ENCODE data around the gene LNP1.
"Not testable (repeated sequence)": the region's sequence is repeated elsewhere in the genome, so short reads cannot be mapped to it uniquely, and the experiment has no call there.

LNP1 gene

DNA sequence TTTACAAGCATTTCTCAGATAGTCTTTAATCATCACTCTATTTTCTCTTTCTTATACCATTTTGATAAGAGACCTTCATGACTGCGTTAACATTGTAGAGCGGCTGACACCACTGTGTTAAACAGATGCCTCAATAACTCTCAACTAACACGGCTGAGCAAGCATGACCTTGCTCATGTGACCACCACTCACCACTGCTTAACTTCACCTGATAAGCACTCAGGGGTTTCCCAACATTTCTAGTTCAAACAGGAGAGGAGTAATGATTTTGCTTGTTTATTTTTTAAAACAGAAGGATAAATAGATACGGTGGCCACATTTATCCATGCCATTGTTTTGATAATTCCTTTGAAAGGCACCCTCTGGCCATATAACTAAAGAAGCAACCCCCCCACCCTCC is 53.3 kb downstream of the LNP1 start:
- no peak for DNase-seq (ENCODE audit: low spot score in 2 of 2)
- H3K9me3 Mint-ChIP-seq = no peaks in the 10 kb centered on the region
- ATAC-seq (replicated peaks; ENCODE audit: extremely low read depth, poor library complexity, severe bottlenecking) = no peak
- no peak overlapping the region for H3K27ac Mint-ChIP-seq (ENCODE audit: low read depth)
- H3K4me1 Mint-ChIP-seq = no peaks in the 10 kb centered on the region
- no peak overlapping the region for H3K4me3 Mint-ChIP-seq
- no peaks in the 10 kb centered on the region for H3K27me3 Mint-ChIP-seq
- H3K36me3 Mint-ChIP-seq (ENCODE audit: insufficient read depth) = peaks cover 3% of the 10 kb centered on the region

DNA sequence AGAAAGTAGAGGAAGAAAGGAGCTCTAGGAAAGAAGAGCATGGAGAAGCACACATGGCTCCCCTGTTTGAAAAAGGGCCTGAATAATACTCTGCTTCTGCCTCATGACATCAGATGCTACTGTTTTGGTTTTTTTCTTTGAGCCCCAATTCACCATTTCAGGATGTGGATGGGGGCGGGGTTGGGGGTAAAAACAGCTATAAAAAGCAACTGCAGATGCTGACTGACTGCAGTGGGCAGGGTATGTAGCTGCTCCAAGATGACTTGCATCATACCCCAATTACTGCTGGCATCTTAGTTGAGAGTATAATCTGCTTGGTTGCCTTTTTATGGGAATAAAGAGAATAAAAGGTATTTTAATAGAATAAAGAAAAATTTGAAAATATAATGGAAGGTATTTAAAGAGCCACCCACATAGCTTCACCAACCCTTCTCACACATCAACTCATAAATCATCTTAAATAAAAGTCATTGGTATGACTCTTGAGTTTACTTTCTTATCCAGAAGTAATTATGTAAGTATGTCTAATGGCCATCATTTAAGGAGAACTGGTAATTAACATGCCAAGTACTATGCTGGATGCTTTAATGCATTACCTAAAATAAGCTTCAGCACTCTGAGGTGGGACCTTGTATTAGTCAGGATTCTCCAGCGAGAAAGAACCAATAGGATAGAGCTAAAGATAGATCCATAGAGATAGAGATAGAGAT is 54.7 kb downstream of the LNP1 start:
- H3K4me3 Mint-ChIP-seq = no peak overlapping the region
- no peaks in the 10 kb centered on the region for H3K4me1 Mint-ChIP-seq
- DNase-seq (ENCODE audit: low spot score in 2 of 2) = no peak
- H3K27me3 Mint-ChIP-seq = no peaks in the 10 kb centered on the region
- H3K36me3 Mint-ChIP-seq (ENCODE audit: insufficient read depth) = peaks cover 3% of the 10 kb centered on the region
- no peak for ATAC-seq (replicated peaks; ENCODE audit: extremely low read depth, poor library complexity, severe bottlenecking)
- no peak overlapping the region for H3K27ac Mint-ChIP-seq (ENCODE audit: low read depth)
- no peaks in the 10 kb centered on the region for H3K9me3 Mint-ChIP-seq

DNA sequence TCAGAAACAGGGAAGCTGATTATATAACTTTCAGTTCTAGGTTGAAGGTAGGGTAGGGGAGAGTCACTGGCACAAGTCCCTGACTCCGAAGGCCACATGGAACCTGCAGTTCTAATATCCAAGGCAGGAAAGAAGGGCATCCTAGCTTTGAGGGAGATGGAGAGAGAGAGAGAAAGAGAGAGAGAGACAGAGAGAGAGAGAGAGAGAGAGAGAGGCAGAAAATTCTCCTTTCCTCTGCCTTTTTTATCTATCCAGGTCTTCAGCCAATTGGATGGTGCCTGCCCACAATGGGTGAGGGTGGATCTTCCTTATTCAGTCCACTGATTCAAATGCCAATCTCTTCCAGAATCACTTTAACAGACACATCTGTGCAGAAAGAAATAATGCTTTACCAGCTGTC is 55.4 kb downstream of the LNP1 start:
- Mint-ChIP-seq H3K36me3 (ENCODE audit: insufficient read depth) (peaks cover 3% of the 10 kb centered on the region), H3K27ac (ENCODE audit: low read depth) (no peak overlapping the region), H3K4me3 (no peak overlapping the region), H3K27me3 (no peaks in the 10 kb centered on the region), H3K4me1 (no peaks in the 10 kb centered on the region), H3K9me3 (no peaks in the 10 kb centered on the region)
- DNase-seq (ENCODE audit: low spot score in 2 of 2) (no peak), ATAC-seq (replicated peaks; ENCODE audit: extremely low read depth, poor library complexity, severe bottlenecking) (no peak)

DNA sequence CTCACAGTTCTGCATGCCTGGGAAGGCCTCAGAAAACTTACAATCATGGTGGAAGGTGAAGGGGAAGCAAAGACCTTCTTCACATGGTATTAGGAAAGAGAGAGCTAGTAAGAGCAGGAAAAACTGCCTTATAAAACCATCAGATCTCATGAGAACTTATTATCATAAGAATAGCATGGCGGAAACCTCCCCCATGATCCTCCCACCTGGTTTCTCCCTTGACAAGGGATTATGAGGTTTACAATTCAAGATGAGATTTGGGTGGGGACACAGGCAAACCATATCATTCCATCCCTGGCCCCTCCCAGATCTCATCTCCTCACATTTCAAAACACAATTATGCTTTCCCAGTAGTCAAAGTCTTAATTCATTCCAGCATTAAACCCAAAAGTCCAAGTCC is 56.5 kb downstream of the LNP1 start:
- DNase-seq (ENCODE audit: low spot score in 2 of 2) (no peak), ATAC-seq (replicated peaks; ENCODE audit: extremely low read depth, poor library complexity, severe bottlenecking) (no peak)
- Mint-ChIP-seq H3K27me3 (no peaks in the 10 kb centered on the region), H3K27ac (ENCODE audit: low read depth) (no peak overlapping the region), H3K4me3 (no peak overlapping the region), H3K36me3 (ENCODE audit: insufficient read depth) (peaks cover 3% of the 10 kb centered on the region), H3K4me1 (no peaks in the 10 kb centered on the region), H3K9me3 (no peaks in the 10 kb centered on the region)

DNA sequence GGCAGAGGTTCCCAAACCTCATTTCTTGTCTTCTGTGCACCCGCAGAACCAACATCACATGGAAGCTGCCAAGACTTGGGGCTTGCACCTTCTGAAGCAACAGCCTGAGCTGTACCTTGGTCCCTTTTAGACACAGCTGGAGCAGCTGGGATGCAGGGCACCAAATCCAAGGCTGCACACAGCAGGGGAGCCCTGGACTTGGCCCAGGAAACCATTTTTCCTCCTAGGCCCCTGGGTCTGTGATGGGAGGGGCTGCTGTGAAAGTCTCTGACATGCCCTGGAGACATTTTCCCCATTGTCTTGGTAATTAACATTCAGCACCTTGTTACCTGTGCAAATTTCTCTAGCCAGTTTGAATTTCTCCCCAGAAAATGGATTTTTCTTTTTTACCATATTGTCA is 57.5 kb downstream of the LNP1 start:
- Mint-ChIP-seq H3K4me3 (no peak overlapping the region), H3K4me1 (no peaks in the 10 kb centered on the region)
- ATAC-seq (replicated peaks; ENCODE audit: extremely low read depth, poor library complexity, severe bottlenecking) = no peak

DNA sequence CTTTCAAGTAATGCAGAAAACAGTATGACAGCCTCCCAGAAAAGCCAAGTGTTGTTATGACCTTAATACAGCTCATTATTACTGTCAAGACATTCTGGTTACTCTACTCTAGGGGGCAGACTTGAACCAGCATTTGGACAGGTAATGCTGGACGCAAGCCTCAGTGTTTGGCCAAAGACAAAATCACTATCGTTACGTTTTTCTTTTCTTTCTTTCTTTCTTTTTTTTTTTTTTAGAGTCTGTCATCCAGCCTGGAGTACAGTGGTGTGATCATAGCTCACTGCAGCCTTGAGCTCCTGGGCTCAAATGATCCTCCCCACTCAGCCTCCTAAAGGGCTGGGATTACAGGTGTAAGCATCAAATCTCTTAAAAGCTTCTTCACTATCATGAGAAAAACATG is 61.7 kb downstream of the LNP1 start:
- Mint-ChIP-seq H3K27ac (ENCODE audit: low read depth) (no peak overlapping the region), H3K9me3 (no peaks in the 10 kb centered on the region), H3K27me3 (no peaks in the 10 kb centered on the region), H3K4me1 (peaks cover 12% of the 10 kb centered on the region), H3K36me3 (ENCODE audit: insufficient read depth) (no peaks in the 10 kb centered on the region), H3K4me3 (no peak overlapping the region)
- no peak for DNase-seq (ENCODE audit: low spot score in 2 of 2)
- peak; percentile 10 for ATAC-seq (replicated peaks; ENCODE audit: extremely low read depth, poor library complexity, severe bottlenecking)

More for the DNA sequence above, 57.5 kb downstream of the LNP1 start:
- Mint-ChIP-seq H3K9me3 (no peaks in the 10 kb centered on the region), H3K36me3 (ENCODE audit: insufficient read depth) (peaks cover 3% of the 10 kb centered on the region), H3K27ac (ENCODE audit: low read depth) (no peak overlapping the region), H3K27me3 (no peaks in the 10 kb centered on the region)
- no peak for DNase-seq (ENCODE audit: low spot score in 2 of 2)

DNA sequence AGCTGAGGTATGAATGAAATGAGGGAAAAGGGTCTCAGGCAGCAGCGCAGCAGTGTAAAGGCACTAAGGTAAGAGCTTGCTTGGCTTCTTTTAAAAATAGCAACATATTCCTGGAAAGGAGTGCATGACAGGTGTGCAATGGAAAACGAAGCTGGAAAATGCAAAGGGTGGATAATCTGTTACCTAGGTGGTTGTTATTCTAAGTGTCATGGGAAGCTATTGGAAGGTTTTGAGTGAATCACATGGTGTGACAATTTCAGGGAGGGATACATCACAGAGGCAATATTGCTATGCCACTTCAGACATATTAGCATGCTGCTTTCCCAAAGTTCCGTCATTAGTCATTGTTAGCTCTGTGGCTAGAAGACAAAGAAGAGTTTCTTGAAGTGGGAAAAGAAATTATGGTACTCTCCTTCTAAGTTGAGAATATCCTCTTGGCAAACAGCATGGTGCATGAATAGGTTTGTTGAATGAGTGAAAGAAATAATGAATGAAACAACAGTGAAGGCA is 62.4 kb downstream of the LNP1 start:
- Mint-ChIP-seq H3K4me3 (no peak overlapping the region), H3K4me1 (peaks cover 12% of the 10 kb centered on the region), H3K27ac (ENCODE audit: low read depth) (no peak overlapping the region), H3K9me3 (no peaks in the 10 kb centered on the region), H3K36me3 (ENCODE audit: insufficient read depth) (no peaks in the 10 kb centered on the region), H3K27me3 (no peaks in the 10 kb centered on the region)
- DNase-seq (ENCODE audit: low spot score in 2 of 2) (no peak), ATAC-seq (replicated peaks; ENCODE audit: extremely low read depth, poor library complexity, severe bottlenecking) (no peak)

DNA sequence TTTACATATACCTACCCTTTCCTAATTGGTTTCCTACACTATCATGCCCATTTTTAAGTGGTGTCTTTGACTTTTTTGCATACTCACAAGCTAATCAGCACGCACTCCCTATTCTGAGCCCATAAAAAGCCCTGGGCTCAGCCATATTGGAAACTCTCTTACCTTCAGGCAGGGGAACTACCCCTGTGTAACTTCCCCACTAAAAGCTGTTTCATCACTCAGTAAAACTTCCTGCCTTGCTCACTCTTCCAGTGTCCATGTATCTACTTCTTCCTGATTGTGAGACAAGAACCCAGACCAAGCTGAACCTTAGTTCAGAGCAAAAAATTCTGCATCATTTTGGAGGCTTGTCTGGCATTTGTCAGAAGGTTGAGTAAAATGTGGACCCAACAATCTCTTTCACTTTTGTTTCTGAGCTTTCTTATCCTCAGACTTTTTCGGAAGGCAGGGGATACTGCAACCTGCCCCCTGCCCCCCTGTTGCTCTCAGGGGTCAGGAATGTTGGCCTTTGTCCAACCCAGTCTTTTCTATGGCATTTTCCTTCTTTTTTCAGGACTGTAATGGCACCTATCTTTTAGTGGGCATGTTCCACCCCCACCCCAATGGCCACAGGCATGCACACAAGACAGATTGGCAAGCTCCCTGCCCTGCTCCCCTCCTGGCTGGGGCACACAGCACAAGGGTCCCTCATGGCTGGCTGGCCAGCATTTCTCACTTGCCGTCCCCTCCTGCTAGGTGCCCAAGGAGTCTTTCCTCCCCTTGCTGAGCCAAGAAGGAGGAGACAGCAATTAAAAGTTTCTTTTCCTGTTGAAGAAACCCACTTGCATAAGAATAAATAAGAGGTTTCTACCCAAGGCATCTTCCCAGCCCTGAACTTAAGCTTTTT is 64.8 kb downstream of the LNP1 start:
- ATAC-seq (replicated peaks; ENCODE audit: extremely low read depth, poor library complexity, severe bottlenecking) = no peak
- Mint-ChIP-seq H3K4me3 (peak overlapping the region; percentile 31), H3K4me1 (peaks cover 12% of the 10 kb centered on the region), H3K36me3 (ENCODE audit: insufficient read depth) (no peaks in the 10 kb centered on the region), H3K27me3 (no peaks in the 10 kb centered on the region), H3K27ac (ENCODE audit: low read depth) (no peak overlapping the region), H3K9me3 (peaks cover 7% of the 10 kb centered on the region)
- DNase-seq (ENCODE audit: low spot score in 2 of 2) = no peak

DNA sequence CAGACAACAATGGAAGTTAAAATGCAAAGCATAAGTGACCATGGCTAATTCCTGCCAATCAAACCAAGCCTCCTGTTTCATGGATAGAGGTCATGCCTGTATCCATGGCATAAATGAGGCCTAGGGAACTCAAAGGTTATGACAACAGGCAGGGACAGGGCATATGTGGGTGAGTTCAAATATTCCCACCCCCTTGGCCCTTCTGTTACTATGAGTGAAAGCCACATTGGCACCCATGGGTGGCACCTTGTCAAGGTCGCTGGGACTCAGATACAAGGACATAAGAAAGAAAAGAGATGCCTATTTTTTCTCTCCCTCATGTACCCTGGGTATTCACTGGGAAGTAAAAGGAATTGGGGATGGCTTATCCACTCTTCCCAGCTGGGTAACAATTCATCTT is 65.8 kb downstream of the LNP1 start:
- H3K4me3 Mint-ChIP-seq = no peak overlapping the region
- ATAC-seq (replicated peaks; ENCODE audit: extremely low read depth, poor library complexity, severe bottlenecking) = no peak

DNA sequence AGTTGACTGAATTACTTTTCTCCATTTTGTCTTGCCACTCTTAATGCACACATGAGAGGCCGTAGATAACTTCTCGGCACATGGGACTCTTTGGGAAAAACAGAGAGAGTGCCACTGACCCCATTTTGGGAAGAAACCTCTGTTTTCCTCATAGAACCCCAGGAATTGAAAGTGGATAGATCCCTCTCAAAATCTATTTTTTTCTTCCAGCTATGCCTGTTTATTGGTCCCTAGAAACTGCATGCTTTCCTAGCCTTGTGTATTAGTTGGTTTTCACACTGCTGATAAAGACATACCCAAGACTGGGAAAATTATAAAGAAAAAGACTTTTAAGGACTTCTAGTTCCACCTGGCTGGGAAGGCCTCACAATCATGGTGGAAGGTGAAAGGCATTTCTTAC is 67.3 kb downstream of the LNP1 start:
- Mint-ChIP-seq H3K4me3 (no peak overlapping the region), H3K4me1 (peaks cover 12% of the 10 kb centered on the region), H3K9me3 (peaks cover 7% of the 10 kb centered on the region), H3K36me3 (ENCODE audit: insufficient read depth) (no peaks in the 10 kb centered on the region), H3K27me3 (no peaks in the 10 kb centered on the region), H3K27ac (ENCODE audit: low read depth) (no peak overlapping the region)
- no peak for DNase-seq (ENCODE audit: low spot score in 2 of 2)
- ATAC-seq (replicated peaks; ENCODE audit: extremely low read depth, poor library complexity, severe bottlenecking) = no peak

More for the DNA sequence above, 65.8 kb downstream of the LNP1 start:
- no peak for DNase-seq (ENCODE audit: low spot score in 2 of 2)
- H3K27me3 Mint-ChIP-seq = no peaks in the 10 kb centered on the region
- H3K9me3 Mint-ChIP-seq = peaks cover 7% of the 10 kb centered on the region
- peaks cover 12% of the 10 kb centered on the region for H3K4me1 Mint-ChIP-seq
- no peaks in the 10 kb centered on the region for H3K36me3 Mint-ChIP-seq (ENCODE audit: insufficient read depth)
- no peak overlapping the region for H3K27ac Mint-ChIP-seq (ENCODE audit: low read depth)

DNA sequence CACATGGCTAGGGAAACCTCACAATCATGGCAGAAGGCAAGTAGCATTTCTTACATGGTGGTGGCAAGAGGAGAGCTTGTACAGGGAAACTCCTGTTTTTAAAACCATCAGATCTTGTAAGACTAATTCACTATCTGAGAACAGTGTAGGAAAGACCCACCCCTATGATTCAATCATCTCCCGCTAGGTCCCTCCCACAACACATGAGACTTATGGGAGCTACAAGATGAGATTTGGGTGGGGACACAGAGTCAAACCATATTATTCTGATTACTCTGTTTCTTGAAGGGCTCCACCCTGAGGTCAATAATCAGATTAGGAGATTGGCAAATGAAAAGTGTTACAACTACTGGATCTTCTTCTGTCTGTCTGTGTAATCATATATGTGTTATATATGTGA is 69.6 kb downstream of the LNP1 start:
- peaks cover 9% of the 10 kb centered on the region for H3K27me3 Mint-ChIP-seq
- ATAC-seq (replicated peaks; ENCODE audit: extremely low read depth, poor library complexity, severe bottlenecking) = no peak
- H3K9me3 Mint-ChIP-seq = peaks cover 7% of the 10 kb centered on the region
- no peak overlapping the region for H3K4me3 Mint-ChIP-seq
- H3K27ac Mint-ChIP-seq (ENCODE audit: low read depth) = no peak overlapping the region
- no peak for DNase-seq (ENCODE audit: low spot score in 2 of 2)
- H3K36me3 Mint-ChIP-seq (ENCODE audit: insufficient read depth) = no peaks in the 10 kb centered on the region
- H3K4me1 Mint-ChIP-seq = peaks cover 10% of the 10 kb centered on the region

DNA sequence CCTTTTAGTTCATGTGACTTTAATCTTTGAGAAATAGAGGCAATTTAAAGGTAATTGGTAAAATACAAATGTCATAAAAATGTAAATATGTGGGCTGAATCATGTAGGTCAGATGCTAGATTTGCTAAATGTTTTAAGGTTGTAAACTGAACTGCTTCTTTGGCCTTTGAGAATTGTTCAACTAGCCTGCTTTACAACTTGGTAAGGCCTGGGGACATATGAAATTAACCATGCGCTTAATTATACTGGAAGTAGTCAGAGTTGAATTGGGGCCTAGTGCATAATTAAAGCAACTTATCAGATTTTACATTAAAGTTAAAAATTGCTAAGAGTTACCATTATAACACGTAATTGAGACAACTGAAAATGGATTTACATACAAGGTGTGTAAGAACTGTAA is 70.1 kb downstream of the LNP1 start:
- Mint-ChIP-seq H3K27ac (ENCODE audit: low read depth) (no peak overlapping the region), H3K4me3 (no peak overlapping the region)
- no peak for ATAC-seq (replicated peaks; ENCODE audit: extremely low read depth, poor library complexity, severe bottlenecking)

DNA sequence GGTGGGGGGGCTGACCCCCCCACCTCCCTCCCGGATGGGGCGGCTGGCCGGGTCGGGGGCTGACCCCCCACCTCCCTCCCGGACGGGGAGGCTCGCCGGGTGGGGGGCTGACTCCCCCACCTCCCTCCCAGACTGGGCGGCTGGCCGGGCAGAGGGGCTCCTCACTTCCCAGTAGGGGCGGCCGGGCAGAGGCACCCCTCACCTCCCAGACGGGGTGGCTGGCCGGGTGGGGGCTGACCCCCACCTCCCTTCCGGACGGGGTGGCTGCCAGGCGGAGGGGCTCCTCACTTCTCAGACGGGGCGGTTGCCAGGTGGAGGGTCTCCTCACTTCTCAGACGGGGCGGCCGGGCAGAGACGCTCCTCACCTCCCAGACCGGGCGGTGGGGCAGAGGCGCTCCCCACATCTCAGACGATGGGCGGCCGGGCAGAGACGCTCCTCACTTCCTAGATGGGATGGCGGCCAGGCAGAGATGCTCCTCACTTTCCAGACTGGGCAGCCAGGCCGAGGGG is 76.6 kb downstream of the LNP1 start:
- not testable (repeated sequence) for H3K36me3 Mint-ChIP-seq (ENCODE audit: insufficient read depth); H3K4me3 Mint-ChIP-seq; H3K4me1 Mint-ChIP-seq; DNase-seq (ENCODE audit: low spot score in 2 of 2); H3K27ac Mint-ChIP-seq (ENCODE audit: low read depth); H3K9me3 Mint-ChIP-seq; ATAC-seq (replicated peaks; ENCODE audit: extremely low read depth, poor library complexity, severe bottlenecking)
- peaks cover 34% of the 10 kb centered on the region for H3K27me3 Mint-ChIP-seq

More for the DNA sequence above, 70.1 kb downstream of the LNP1 start:
- peaks cover 5% of the 10 kb centered on the region for H3K4me1 Mint-ChIP-seq
- peaks cover 7% of the 10 kb centered on the region for H3K9me3 Mint-ChIP-seq
- H3K27me3 Mint-ChIP-seq = peaks cover 14% of the 10 kb centered on the region
- DNase-seq (ENCODE audit: low spot score in 2 of 2) = no peak
- H3K36me3 Mint-ChIP-seq (ENCODE audit: insufficient read depth) = no peaks in the 10 kb centered on the region
